ENCODE measurements around the gene TBCB.
A peak's percentile ranks its signal among the peaks of the same experiment; 100 is the strongest.

Gene TBCB

DNA sequence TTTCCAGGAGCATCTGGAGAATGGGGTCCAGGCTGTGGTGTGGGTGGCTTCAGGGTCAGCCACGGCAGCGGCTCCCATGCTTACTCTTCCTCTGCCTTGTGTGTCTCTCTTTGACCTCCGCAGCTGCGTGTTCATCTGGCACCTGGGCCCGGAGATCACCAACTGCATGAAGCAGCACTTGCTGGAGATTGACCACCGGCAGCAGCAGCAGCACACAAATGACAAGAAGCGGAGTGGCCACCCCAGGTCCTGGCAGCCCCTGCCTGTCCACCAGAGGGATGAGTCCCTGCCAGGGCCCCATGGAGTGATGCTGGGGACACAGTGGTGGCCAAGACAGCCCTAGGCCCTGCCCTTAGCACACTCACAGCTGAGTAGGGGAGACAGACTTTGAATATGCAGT lies 22.7 kb upstream of the TBCB start:
- H3K4me1 Mint-ChIP-seq (ENCODE audit: low read depth): peaks cover 15% of the 10 kb centered on the region
- no peak overlapping the region for H3K4me3 Mint-ChIP-seq
- peaks cover 5% of the 10 kb centered on the region for H3K36me3 Mint-ChIP-seq
- no peaks in the 10 kb centered on the region for H3K27me3 Mint-ChIP-seq
- H3K9me3 Mint-ChIP-seq (ENCODE audit: low read depth): no peaks in the 10 kb centered on the region
- H3K27ac Mint-ChIP-seq: no peak overlapping the region

DNA sequence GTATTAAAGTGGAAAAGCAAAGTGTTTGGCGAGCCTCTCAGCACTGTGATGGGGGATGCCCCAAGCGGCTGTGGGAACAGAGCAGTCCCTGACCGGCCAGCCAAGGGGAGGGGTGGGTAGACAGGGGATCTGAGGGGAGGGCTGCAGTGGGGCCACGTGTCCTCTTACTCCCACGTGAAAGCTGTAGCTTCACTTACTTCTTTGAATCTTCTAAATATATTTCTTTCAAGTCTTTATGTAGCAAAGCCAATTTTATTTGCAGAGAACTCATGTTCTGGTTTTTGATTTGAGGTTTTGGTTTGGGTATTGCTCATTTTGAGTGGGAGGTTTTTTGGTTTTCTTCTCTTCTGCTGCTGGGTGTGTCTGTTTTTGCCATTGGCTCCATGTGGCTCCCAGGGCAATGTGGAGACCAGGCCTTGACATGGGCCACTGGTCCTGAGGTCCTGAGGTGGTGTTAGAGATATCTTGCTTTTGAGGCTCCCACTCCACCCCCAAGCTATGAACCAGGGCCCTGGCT lies 22.1 kb upstream of the TBCB start:
- H3K36me3 Mint-ChIP-seq: peaks cover 5% of the 10 kb centered on the region
- peak overlapping the region; percentile 10 for H3K4me3 Mint-ChIP-seq
- H3K9me3 Mint-ChIP-seq (ENCODE audit: low read depth): no peaks in the 10 kb centered on the region
- H3K27me3 Mint-ChIP-seq: no peaks in the 10 kb centered on the region
- peaks cover 15% of the 10 kb centered on the region for H3K4me1 Mint-ChIP-seq (ENCODE audit: low read depth)
- peak overlapping the region; percentile 50 for H3K27ac Mint-ChIP-seq

DNA sequence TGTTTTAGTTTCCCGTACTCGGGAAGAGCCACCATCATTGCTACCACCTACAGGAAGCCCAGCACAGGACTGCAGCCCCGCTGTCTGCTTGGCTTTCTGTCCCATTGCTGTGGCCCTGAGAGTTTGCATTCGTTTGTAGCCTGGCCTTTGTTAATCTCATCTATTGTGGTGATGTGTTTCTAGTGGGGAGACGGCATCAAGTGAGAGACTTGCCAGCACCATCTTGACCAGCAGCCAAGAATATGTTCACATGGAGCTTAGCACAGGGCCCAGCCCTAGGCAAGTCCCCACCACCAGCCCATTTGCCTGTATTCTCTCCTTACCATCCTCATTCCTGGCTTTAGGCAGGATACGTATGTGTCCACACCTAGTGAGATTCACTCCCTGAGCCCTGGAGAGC lies 21.6 kb upstream of the TBCB start:
- H3K4me1 Mint-ChIP-seq (ENCODE audit: low read depth): peaks cover 15% of the 10 kb centered on the region
- no peak overlapping the region for H3K4me3 Mint-ChIP-seq
- H3K9me3 Mint-ChIP-seq (ENCODE audit: low read depth): no peaks in the 10 kb centered on the region
- no peak overlapping the region for H3K27ac Mint-ChIP-seq
- no peaks in the 10 kb centered on the region for H3K27me3 Mint-ChIP-seq
- peaks cover 5% of the 10 kb centered on the region for H3K36me3 Mint-ChIP-seq

DNA sequence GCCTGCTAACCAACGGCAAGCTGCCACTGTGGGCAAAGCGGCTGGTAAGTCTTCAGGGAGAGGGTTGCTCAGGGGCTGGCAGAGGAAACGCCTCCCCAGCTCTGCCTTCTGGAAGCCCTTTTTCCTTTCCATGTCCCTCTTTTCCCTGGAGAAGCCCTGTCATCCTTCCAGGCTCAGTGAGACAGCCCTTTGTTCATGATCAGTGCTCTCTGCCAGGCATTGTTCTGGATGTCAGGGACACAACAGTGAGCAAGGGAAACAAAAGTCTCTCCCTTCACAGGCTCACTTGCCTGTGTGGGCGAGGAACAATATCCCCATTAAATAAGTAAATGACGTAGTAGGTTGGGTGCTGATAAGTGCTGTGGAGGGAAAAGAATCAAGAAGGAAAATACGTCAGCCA lies 18.2 kb upstream of the TBCB start:
- H3K36me3 Mint-ChIP-seq: peaks cover 5% of the 10 kb centered on the region
- no peaks in the 10 kb centered on the region for H3K27me3 Mint-ChIP-seq
- H3K9me3 Mint-ChIP-seq (ENCODE audit: low read depth): no peaks in the 10 kb centered on the region

DNA sequence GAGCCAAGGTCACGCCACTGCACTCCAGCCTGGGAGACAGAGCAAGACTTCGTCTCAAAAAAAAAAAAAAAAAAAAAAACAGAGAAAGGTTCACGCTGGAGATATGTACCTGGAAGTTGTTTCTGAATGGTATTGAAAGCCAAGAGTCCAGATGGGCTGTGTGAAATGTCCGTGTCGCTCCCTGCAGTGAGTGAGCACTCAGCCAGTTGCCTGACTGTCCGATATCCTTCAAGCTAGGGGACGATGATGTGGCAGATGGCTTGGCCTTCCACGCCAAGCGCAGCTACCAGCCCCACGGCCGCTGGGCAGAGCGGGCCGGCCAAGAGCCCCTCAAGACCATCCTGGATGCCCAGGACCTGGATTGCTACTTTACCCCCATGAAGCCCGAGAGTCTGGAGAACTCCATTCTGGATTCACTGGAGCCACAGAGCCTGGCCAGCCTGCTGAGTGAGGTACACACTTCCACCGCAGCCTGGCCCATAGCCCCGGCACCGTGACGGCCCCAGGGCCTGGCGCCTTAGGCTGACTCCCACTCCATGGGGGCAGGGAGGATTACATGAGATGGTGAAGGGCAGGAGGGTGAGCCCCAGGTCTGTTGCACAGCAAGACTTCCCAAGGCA lies 16.0 kb upstream of the TBCB start:
- no peaks in the 10 kb centered on the region for H3K36me3 Mint-ChIP-seq
- H3K27ac Mint-ChIP-seq: no peak overlapping the region
- H3K27me3 Mint-ChIP-seq: no peaks in the 10 kb centered on the region
- no peak overlapping the region for H3K4me3 Mint-ChIP-seq
- H3K9me3 Mint-ChIP-seq (ENCODE audit: low read depth): no peaks in the 10 kb centered on the region
- no peaks in the 10 kb centered on the region for H3K4me1 Mint-ChIP-seq (ENCODE audit: low read depth)

More for the DNA sequence above, 18.2 kb upstream of the TBCB start:
- Mint-ChIP-seq H3K4me3 (no peak overlapping the region), H3K27ac (no peak overlapping the region), H3K4me1 (ENCODE audit: low read depth) (peaks cover 15% of the 10 kb centered on the region)

DNA sequence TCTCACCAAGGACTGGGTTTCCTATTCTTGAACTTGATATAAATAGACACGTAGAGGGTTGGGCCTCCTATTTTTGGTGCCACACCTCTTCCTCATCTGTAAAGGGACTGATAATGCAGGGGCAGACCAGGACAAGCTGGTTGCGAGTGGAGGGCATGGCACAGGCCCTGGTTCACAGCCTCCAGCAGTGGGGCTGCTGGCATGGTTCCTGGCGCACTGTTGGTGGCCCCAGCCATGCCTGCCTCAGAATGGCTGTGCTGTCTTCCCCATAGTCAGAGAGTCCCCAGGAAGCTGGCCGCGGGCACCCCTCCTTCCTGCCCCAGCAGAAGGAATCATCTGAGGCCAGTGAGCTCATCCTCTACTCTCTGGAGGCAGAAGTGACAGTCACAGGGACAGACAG lies 14.8 kb upstream of the TBCB start:
- Mint-ChIP-seq H3K4me1 (ENCODE audit: low read depth) (no peaks in the 10 kb centered on the region), H3K36me3 (no peaks in the 10 kb centered on the region), H3K9me3 (ENCODE audit: low read depth) (no peaks in the 10 kb centered on the region), H3K27ac (no peak overlapping the region), H3K27me3 (no peaks in the 10 kb centered on the region), H3K4me3 (no peak overlapping the region)

DNA sequence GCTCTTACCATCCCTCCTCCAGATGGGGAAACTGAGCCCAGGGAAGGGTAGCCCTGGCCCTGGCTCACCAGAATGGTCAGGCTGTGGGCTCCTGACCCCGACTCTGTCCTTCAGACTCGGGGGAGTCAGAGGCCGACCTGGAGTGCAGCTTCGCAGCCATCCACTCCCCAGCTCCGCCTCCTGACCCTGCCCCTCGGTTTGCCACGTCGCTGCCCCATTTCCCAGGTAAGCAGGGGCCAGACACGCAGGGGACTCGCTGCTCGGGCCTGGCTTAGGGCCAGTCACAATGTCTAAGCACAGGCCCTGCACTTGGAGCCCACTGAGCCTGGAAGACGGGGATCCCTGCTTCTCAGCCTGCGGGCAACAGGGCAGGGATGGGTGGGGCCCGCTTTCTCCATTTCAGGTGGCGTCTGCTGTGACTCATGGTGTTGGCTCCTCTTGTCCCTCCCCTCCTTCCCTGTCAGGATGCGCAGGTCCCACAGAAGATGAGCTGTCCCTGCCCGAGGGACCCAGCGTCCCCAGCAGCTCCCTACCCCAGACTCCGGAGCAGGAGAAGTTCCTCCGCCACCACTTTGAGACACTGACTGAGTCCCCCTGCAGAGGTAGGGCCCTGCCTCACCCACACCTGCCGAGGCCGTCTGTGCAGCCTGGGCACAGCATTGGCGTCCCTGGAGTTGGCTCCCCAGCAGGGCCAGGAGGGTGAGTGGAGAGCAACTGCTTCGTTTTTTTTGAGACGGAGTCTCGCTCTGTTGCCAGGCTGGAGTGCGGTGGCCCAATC lies 13.5 kb upstream of the TBCB start:
- Mint-ChIP-seq H3K36me3 (peaks cover 2% of the 10 kb centered on the region), H3K4me3 (no peak overlapping the region), H3K9me3 (ENCODE audit: low read depth) (no peaks in the 10 kb centered on the region), H3K27me3 (no peaks in the 10 kb centered on the region), H3K27ac (no peak overlapping the region), H3K4me1 (ENCODE audit: low read depth) (no peaks in the 10 kb centered on the region)

DNA sequence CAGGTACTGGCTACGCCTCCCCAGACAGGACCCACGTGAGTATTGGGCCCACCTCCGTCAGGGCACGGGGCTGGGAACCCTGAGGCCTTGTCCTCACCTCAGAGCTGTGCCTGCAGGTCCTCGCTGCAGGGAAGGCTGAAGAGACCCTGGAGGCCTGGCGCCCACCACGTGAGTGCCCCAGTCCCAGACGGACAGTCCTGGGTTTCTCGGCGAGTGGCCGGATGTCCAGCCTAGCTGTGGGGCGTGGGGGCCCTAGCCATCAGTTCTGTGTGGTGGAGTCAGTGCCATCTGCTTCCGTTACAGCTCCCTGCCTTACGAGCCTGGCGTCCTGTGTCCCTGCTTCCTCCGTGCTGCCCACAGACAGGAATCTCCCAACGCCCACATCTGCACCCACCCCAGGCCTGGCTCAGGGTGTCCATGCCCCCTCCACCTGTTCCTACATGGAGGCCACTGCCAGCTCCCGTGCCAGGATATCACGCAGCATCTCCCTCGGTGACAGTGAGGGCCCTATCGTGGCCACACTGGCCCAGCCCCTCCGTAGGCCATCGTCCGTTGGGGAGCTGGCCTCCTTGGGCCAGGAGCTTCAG lies 12.1 kb upstream of the TBCB start:
- no peak overlapping the region for H3K4me3 Mint-ChIP-seq
- H3K4me1 Mint-ChIP-seq (ENCODE audit: low read depth): no peaks in the 10 kb centered on the region
- no peaks in the 10 kb centered on the region for H3K9me3 Mint-ChIP-seq (ENCODE audit: low read depth)
- peaks cover 2% of the 10 kb centered on the region for H3K36me3 Mint-ChIP-seq
- no peak overlapping the region for H3K27ac Mint-ChIP-seq
- H3K27me3 Mint-ChIP-seq: no peaks in the 10 kb centered on the region

DNA sequence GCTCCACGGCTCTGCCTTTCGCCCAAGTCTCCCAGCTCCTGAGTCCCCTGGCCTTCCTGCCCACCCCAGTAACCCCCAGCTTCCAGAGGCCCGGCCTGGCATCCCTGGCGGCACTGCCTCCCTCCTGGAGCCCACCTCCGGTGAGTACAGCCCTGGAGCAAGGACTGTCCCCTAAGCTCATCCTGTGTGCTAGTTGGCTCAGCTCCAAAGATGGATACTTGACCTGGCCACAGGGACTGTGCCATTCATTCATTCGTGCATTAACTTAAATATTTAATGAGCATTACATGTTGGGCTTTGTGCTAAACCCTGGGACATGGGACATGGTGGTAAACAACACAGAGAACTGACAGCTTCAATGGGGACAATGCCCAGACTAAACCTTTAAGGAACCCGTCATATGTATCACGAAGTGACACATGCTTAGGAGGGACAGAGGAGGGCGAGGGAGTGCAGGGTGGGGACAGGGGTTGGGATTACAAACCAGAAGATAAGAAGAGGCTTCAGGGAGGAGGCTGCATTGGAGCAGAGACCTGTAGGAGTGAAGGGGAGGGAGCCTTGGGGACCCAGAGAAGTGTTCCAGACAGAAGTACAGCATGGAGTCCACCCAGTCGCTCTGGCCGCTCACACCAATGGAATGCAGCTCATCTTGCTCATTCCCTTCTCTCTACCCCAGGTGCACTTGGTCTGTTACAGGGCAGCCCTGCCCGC lies 11.3 kb upstream of the TBCB start:
- Mint-ChIP-seq H3K9me3 (ENCODE audit: low read depth) (no peaks in the 10 kb centered on the region), H3K27me3 (no peaks in the 10 kb centered on the region), H3K4me1 (ENCODE audit: low read depth) (no peaks in the 10 kb centered on the region), H3K4me3 (no peak overlapping the region), H3K36me3 (peaks cover 2% of the 10 kb centered on the region), H3K27ac (no peak overlapping the region)

DNA sequence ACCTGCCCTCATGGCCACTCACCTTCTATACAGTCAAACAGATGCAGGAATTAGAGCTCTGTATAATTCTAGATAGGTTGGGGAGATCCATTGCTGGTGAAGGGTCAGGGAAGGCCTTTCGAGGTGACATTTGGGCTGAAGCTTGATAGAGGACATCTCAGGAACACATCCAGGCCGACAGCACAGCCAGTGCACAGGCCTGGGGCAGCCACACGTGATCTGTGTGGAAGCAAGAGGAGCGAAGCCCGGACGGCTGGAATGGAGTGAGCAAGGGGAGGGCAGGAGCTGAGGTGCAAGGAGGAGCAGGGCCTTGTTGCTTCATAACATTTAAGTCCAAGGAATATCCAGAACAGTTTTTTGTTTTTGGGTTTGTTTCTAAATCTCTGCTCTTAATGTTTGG lies 8.8 kb upstream of the TBCB start:
- Mint-ChIP-seq H3K27me3 (no peaks in the 10 kb centered on the region), H3K36me3 (peaks cover 2% of the 10 kb centered on the region), H3K4me3 (no peak overlapping the region), H3K9me3 (ENCODE audit: low read depth) (no peaks in the 10 kb centered on the region), H3K4me1 (ENCODE audit: low read depth) (peaks cover under 1% of the 10 kb centered on the region), H3K27ac (no peak overlapping the region)

DNA sequence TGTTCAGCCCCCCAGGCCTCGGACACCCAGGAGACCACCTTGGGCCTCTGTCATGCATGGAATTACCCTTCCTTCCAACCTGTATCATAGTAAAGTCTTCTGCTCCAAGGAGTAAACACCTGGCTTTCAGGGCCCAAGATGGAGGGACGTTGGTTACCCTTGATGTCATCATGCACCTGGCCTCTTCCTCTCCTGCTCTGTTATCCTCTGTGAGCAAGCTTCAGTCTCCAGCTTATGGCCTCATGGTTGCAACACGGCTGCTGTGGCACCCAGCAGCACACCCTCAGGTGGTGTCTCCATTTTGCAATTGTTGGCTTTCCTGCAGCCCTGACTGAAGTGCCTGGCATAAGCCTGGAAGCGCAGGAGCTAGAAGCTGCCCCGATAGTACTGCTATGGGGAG lies 8.3 kb upstream of the TBCB start:
- H3K4me1 Mint-ChIP-seq (ENCODE audit: low read depth): peaks cover 2% of the 10 kb centered on the region
- no peak overlapping the region for H3K4me3 Mint-ChIP-seq
- no peak overlapping the region for H3K27ac Mint-ChIP-seq
- H3K36me3 Mint-ChIP-seq: peaks cover 2% of the 10 kb centered on the region
- no peaks in the 10 kb centered on the region for H3K9me3 Mint-ChIP-seq (ENCODE audit: low read depth)
- H3K27me3 Mint-ChIP-seq: no peaks in the 10 kb centered on the region

DNA sequence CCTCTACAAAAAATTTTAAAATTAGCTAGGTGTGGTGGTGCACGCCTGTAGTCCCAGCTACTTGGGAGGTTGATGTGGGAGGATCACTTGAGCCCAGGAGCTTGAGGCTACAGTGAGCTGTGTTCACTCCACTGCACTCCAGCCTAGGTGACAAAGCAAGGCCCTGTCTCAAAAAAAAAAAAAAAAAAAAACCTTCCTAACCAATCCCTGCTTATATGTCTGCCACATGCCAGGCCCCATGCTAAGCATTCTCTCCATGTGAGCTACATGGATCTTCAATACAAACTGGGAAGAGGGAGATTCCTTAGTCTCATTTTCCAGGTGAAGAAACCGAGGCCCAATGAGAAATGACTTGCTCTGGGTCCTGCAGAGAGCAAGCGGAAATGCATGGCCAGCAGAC lies 6.6 kb upstream of the TBCB start:
- Mint-ChIP-seq H3K27ac (no peak overlapping the region), H3K4me3 (no peak overlapping the region), H3K27me3 (no peaks in the 10 kb centered on the region), H3K4me1 (ENCODE audit: low read depth) (peaks cover 9% of the 10 kb centered on the region), H3K9me3 (ENCODE audit: low read depth) (no peaks in the 10 kb centered on the region), H3K36me3 (peaks cover 2% of the 10 kb centered on the region)

DNA sequence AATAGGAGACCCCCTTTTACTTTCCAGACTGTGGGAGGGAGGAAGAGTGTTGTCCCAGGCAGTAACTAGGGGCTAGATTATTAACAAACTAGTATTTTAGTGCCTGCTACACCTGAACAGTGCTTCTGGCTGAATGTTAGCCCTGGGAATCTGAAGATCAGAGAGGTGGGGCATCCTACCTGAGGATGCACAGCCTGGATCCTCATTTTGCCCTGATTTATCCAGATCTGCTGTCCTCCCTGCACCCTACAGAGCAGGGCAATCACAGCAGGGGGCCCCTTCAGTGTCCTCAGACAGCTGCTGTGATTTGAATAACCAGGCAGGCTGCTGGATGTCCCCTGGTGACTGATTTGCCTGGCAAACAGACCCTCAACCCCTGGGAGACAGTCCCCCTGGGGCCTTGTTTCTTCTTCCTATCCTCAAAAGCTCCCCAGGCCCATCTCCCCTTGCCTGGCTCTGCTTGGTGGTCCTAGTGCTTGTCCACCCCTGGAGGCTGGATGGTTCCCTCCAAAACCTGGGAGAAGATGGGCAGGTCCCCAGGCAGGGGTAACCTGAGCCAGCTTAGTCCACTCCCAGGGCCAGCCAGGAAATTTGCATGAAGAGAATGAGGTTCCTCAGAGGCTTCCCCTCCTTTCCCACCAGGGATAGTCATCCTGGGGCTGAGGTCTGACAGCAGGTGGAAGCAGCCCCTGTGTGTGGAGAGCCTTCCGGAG lies 4.6 kb upstream of the TBCB start, which contains the start of gene OVOL3:
TSS of gene OVOL3 (plus strand) at position 657 of the 713 bp plus-strand sequence. CDS start 60 bp downstream, outside the sequence.
- Mint-ChIP-seq H3K9me3 (ENCODE audit: low read depth) (no peaks in the 10 kb centered on the region), H3K4me3 (no peak within 1 kb of the TSS), H3K27me3 (no peaks in the 10 kb centered on the region), H3K27ac (peak within 1 kb of the TSS; percentile 28), H3K36me3 (peaks cover 2% of the 10 kb centered on the region), H3K4me1 (ENCODE audit: low read depth) (peaks cover 18% of the 10 kb centered on the region)

DNA sequence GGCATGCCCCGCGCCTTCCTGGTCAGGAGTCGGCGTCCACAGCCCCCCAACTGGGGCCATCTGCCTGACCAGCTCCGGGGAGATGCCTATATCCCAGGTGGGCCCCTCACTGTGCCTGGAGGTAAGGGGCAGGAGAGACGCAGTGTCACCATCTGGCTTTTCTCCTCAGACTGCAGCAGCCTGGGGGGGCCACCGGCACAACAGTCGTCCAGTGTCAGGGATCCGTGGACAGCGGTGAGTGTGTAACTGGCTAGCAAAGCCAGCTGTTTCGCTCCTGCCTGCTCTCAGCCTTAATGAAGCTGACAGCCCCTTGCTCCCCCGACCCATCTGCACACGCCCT lies 4.1 kb upstream of the TBCB start:
- H3K4me3 Mint-ChIP-seq: no peak overlapping the region
- H3K36me3 Mint-ChIP-seq: peaks cover 2% of the 10 kb centered on the region
- no peaks in the 10 kb centered on the region for H3K9me3 Mint-ChIP-seq (ENCODE audit: low read depth)

More for the DNA sequence above, 4.1 kb upstream of the TBCB start:
- no peak overlapping the region for H3K27ac Mint-ChIP-seq
- no peaks in the 10 kb centered on the region for H3K27me3 Mint-ChIP-seq
- peaks cover 20% of the 10 kb centered on the region for H3K4me1 Mint-ChIP-seq (ENCODE audit: low read depth)

Data from activated naive CD8-positive, alpha-beta T cell (primary cell).